Measurements from ENCODE around the gene THAP6.

DNA sequence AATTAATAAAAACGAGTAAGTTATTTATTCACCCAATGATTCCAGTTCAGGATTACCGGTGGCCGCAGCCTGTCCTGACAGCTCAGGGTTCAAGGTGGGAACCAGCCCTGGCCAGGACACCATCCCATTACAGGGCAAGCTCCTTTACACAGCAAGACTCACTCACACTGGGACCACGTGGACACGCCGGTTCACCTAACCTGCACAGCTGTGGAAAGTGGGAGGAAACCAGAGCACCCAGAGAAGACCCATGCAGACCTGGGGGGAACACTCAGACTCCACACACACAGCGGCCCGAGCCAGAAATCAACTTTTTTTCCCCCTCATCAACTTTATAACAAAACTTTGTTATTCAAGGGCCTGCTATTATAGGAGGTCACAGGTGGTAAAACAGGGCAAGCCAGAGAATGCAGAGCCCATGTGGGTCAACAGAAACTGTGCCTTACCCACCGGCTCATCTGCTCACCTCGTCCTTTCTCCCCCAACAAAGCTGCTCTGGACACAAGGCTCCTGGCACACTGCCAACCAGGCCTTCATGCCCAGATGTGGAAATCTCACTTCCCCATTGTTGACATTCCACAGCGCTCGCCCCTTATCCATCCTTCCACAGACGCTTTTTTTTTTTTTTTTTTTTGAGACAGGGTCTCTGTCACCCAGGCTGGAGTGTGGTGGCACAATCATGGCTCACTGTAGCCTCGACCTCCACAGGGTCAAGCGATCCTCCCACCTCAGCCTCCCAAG, 33.5 kb downstream of the THAP6 start:
- TF ChIP-seq, protein P1, sequence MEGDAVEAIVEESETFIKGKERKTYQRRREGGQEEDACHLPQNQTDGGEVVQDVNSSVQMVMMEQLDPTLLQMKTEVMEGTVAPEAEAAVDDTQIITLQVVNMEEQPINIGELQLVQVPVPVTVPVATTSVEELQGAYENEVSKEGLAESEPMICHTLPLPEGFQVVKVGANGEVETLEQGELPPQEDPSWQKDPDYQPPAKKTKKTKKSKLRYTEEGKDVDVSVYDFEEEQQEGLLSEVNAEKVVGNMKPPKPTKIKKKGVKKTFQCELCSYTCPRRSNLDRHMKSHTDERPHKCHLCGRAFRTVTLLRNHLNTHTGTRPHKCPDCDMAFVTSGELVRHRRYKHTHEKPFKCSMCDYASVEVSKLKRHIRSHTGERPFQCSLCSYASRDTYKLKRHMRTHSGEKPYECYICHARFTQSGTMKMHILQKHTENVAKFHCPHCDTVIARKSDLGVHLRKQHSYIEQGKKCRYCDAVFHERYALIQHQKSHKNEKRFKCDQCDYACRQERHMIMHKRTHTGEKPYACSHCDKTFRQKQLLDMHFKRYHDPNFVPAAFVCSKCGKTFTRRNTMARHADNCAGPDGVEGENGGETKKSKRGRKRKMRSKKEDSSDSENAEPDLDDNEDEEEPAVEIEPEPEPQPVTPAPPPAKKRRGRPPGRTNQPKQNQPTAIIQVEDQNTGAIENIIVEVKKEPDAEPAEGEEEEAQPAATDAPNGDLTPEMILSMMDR (tag by site-specific recombination; IDR thresholded peaks at IDR 0.05), result no peak
- TF ChIP-seq ZNF19 (tag by site-specific recombination; IDR thresholded peaks at IDR 0.05; ENCODE audit: low read depth), result no peak
- no peak for TF ChIP-seq ZBTB21 (tag by site-specific recombination; IDR thresholded peaks at IDR 0.05)
- TF ChIP-seq, protein P2, sequence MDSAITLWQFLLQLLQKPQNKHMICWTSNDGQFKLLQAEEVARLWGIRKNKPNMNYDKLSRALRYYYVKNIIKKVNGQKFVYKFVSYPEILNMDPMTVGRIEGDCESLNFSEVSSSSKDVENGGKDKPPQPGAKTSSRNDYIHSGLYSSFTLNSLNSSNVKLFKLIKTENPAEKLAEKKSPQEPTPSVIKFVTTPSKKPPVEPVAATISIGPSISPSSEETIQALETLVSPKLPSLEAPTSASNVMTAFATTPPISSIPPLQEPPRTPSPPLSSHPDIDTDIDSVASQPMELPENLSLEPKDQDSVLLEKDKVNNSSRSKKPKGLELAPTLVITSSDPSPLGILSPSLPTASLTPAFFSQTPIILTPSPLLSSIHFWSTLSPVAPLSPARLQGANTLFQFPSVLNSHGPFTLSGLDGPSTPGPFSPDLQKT (IDR thresholded peaks at IDR 0.05; ENCODE audit: borderline replicate concordance, low read depth, low read length), result no peak
- no peak for TF ChIP-seq ZBTB1 (tag by site-specific recombination; IDR thresholded peaks at IDR 0.05)
- no peak for TF ChIP-seq ZNF112 (tag by site-specific recombination; IDR thresholded peaks at IDR 0.05)
- TF ChIP-seq ZNF776 (tag by site-specific recombination; IDR thresholded peaks at IDR 0.05; ENCODE audit: borderline replicate concordance), result no peak
- no peak for TF ChIP-seq ZNF302 (tag by site-specific recombination; IDR thresholded peaks at IDR 0.05; ENCODE audit: low read depth)
- TF ChIP-seq MYNN (tag by site-specific recombination; IDR thresholded peaks at IDR 0.05; ENCODE audit: borderline replicate concordance), result no peak
- TF ChIP-seq, protein P3, sequence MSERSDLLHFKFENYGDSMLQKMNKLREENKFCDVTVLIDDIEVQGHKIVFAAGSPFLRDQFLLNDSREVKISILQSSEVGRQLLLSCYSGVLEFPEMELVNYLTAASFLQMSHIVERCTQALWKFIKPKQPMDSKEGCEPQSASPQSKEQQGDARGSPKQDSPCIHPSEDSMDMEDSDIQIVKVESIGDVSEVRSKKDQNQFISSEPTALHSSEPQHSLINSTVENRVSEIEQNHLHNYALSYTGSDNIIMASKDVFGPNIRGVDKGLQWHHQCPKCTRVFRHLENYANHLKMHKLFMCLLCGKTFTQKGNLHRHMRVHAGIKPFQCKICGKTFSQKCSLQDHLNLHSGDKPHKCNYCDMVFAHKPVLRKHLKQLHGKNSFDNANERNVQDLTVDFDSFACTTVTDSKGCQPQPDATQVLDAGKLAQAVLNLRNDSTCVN (tag by site-specific recombination; optimal IDR thresholded peaks at IDR 0.05), result no peak
- TF ChIP-seq ZNF530 (tag by site-specific recombination; IDR thresholded peaks at IDR 0.05; ENCODE audit: low read depth), result no peak
- no peak for TF ChIP-seq ZNF791 (tag by site-specific recombination; IDR thresholded peaks at IDR 0.05)
- TF ChIP-seq YY1 (tag by site-specific recombination; IDR thresholded peaks at IDR 0.05), result no peak

Data from HEK293 (cell line).